Gastrocnemius medialis (tissue), 4 donors: Measurements from ENCODE around the gene USH2A. TPM values are rescaled to one million over a fixed set of nuclear protein-coding genes. Genes with fewer than 3 reads are reported as not detected.

ENCODE experiments used
- ATAC-seq, 2 donors: fragments of 150-250 bp; one replicate each; pipeline ENCODE4 v1.9.1; 2016
- DNase-seq, 2 donors: peaks; one replicate each; pipeline ENCODE4 v3.0.0-alpha.2; 2019
- H3K27ac ChIP-seq, 4 donors: fragments of 200-600 bp; sonication (generic); 1 replicate in 1 of 4; 2 replicates in 3 of 4; pipeline ENCODE4 v1.5.1; 2016 to 2018; ENCODE audit warnings: mild to moderate bottlenecking in 2 of 4, moderate library complexity in 1 of 4
- H3K27me3 ChIP-seq, 3 donors: fragments of 200-600 bp; sonication (generic) in 2 of 3; 1 replicate in 1 of 3; 2 replicates in 2 of 3; pipeline versions ENCODE4 v1.5.1 to v1.6.0; 2016 to 2019; ENCODE audit warnings: mild to moderate bottlenecking in 1 of 3, moderate library complexity in 1 of 3
- H3K36me3 ChIP-seq, 2 donors: fragments of 200-600 bp; sonication (generic) in 1 of 2; one replicate each; pipeline ENCODE4 v1.5.1; 2017 to 2018
- H3K4me1 ChIP-seq, 2 donors: fragments of 200-600 bp; sonication (generic) in 1 of 2; one replicate each; pipeline ENCODE4 v1.5.1; 2016 to 2017; ENCODE audit warnings: mild to moderate bottlenecking in 2 of 2
- H3K4me3 ChIP-seq, 4 donors: fragments of 200-600 bp; sonication (generic) in 3 of 4; 1 replicate in 1 of 4; 2 replicates in 3 of 4; pipeline ENCODE4 v1.5.1; 2016 to 2019; ENCODE audit warnings: mild to moderate bottlenecking in 2 of 4
- H3K9me3 ChIP-seq, 3 donors: fragments of 200-600 bp; sonication (generic) in 2 of 3; 1 replicate in 1 of 3; 2 replicates in 2 of 3; pipeline ENCODE4 v1.5.1; 2016 to 2019
- CTCF ChIP-seq, 5 experiments: fragments of 450-650 bp in 3 of 5; fragments of 200-600 bp in 2 of 5; sonication (generic) in 2 of 5; IDR thresholded peaks in 4 of 5; conservative IDR thresholded peaks in 1 of 5; 1 replicate in 4 of 5; 2 replicates in 1 of 5; pipeline ENCODE4 v1.5.1; 2016 to 2019; ENCODE audit warnings: antibody characterized with exemption in 5 of 5, mild to moderate bottlenecking in 3 of 5, moderate library complexity in 3 of 5
- POLR2A ChIP-seq, 2 donors: fragments of 450-650 bp; IDR thresholded peaks; one replicate each; pipeline ENCODE4 v1.6.1; 2017; ENCODE audit warnings: antibody characterized with exemption in 2 of 2, mild to moderate bottlenecking in 2 of 2, moderate library complexity in 2 of 2
- in situ Hi-C, 4 donors: fragments of 200-750 bp; cut with MboI; loops; one replicate each; pipeline versions ENCODE4 v1.15.0 to v1.8.0; 2017; ENCODE audit warnings: low sequenced_read_pairs in 4 of 4
- intact Hi-C: fragments of 100-400 bp; cut with DNase I; formaldehyde crosslinking; loops from one replicate; pipeline ENCODE4 v1.15.1; 2023; ENCODE audit warnings: low total_unique reads
- total RNA-seq, 4 donors: library from RNA; depleted of rRNA; stranded (reverse); fragments of >200 nt; gene quantifications; one replicate each; pipeline versions ENCODE4 v1.1.0 to v1.2.3, GENCODE V29; 2016

The USH2A gene
- total RNA-seq, 4 donors from 2014 or later = 0.02 TPM; not detected in 3

- in situ Hi-C loops (no loop called here), intact Hi-C loops (no loop called here)
- no peak for TF ChIP-seq POLR2A (IDR thresholded peaks at IDR 0.05)
- TF ChIP-seq CTCF (IDR thresholded peaks at IDR 0.05 in 4 of 5, conservative IDR thresholded peaks at IDR 0.05 in 1 of 5) = no peak
- Histone ChIP-seq H3K27me3 (no peaks in the 10 kb centered on the region), H3K4me1 (no peaks in the 10 kb centered on the region), H3K36me3 (no peaks in the 10 kb centered on the region), H3K27ac (no peak overlapping the region), H3K4me3 (no peak overlapping the region), H3K9me3 (no peaks in the 10 kb centered on the region)
- no peak for ATAC-seq
- no peak for DNase-seq
Measured at GRCh38 chr1:215728169-215728568, 695.1 kb downstream of the USH2A start.

- no peak for TF ChIP-seq POLR2A (IDR thresholded peaks at IDR 0.05)
- TF ChIP-seq CTCF (IDR thresholded peaks at IDR 0.05 in 4 of 5, conservative IDR thresholded peaks at IDR 0.05 in 1 of 5) = no peak
- H3K4me3 ChIP-seq = no peak overlapping the region
- DNase-seq (no peak), ATAC-seq (no peak)
- no peaks in the 10 kb centered on the region for H3K4me1 ChIP-seq
- in situ Hi-C loops = no loop called here
- no peaks in the 10 kb centered on the region for H3K27me3 ChIP-seq
- H3K9me3 ChIP-seq = no peaks in the 10 kb centered on the region
- no peaks in the 10 kb centered on the region for H3K36me3 ChIP-seq
- H3K27ac ChIP-seq = no peak overlapping the region
- intact Hi-C loops = no loop called here
Measured at GRCh38 chr1:215720126-215720525, 703.1 kb downstream of the USH2A start.

DNA sequence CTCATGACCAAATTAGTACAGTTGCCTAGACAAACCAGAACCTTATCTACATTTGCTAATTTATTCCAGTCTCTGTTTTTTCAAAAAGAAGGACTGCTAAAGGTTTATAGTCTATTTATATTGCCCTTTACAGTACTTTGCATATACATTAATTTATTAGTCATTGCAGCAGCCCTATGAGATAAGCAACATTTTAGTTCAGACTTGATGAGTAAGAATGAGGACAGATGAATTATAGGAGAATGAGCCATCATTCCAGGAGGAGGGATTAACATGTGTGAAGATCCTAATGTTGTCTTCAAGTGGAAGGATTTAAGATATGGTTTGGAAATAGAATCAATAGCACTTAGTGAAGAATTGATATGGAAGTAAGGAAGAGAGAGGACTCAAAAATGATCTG lies 703.7 kb downstream of the USH2A start:
- H3K27me3 ChIP-seq = no peaks in the 10 kb centered on the region
- H3K4me1 ChIP-seq = no peaks in the 10 kb centered on the region
- intact Hi-C loops = no loop called here
- ATAC-seq (no peak), DNase-seq (no peak)
- TF ChIP-seq CTCF (IDR thresholded peaks at IDR 0.05 in 4 of 5, conservative IDR thresholded peaks at IDR 0.05 in 1 of 5) = no peak
- TF ChIP-seq POLR2A (IDR thresholded peaks at IDR 0.05) = no peak
- no peak overlapping the region for H3K4me3 ChIP-seq
- in situ Hi-C loops = no loop called here
- no peaks in the 10 kb centered on the region for H3K9me3 ChIP-seq
- no peak overlapping the region for H3K27ac ChIP-seq
- H3K36me3 ChIP-seq = no peaks in the 10 kb centered on the region

- in situ Hi-C loops = no loop called here
- Histone ChIP-seq H3K27ac (no peak overlapping the region), H3K27me3 (no peaks in the 10 kb centered on the region), H3K36me3 (no peaks in the 10 kb centered on the region), H3K4me3 (no peak overlapping the region), H3K9me3 (no peaks in the 10 kb centered on the region), H3K4me1 (no peaks in the 10 kb centered on the region)
- ATAC-seq (no peak), DNase-seq (no peak)
- no peak for TF ChIP-seq POLR2A (IDR thresholded peaks at IDR 0.05)
- no peak for TF ChIP-seq CTCF (IDR thresholded peaks at IDR 0.05 in 4 of 5, conservative IDR thresholded peaks at IDR 0.05 in 1 of 5)
- intact Hi-C loops = no loop called here
Measured at GRCh38 chr1:215718575-215719287, 704.5 kb downstream of the USH2A start.
